ENCODE results near the gene AJAP1. TPM values are rescaled to one million over a fixed set of nuclear protein-coding genes. Genes with fewer than 3 reads are reported as not detected.
A peak's percentile ranks its signal among the peaks of the same experiment; 100 is the strongest.

AJAP1 gene
- total RNA-seq, 1 donor from 2014 or later: 0.52 TPM

DNA sequence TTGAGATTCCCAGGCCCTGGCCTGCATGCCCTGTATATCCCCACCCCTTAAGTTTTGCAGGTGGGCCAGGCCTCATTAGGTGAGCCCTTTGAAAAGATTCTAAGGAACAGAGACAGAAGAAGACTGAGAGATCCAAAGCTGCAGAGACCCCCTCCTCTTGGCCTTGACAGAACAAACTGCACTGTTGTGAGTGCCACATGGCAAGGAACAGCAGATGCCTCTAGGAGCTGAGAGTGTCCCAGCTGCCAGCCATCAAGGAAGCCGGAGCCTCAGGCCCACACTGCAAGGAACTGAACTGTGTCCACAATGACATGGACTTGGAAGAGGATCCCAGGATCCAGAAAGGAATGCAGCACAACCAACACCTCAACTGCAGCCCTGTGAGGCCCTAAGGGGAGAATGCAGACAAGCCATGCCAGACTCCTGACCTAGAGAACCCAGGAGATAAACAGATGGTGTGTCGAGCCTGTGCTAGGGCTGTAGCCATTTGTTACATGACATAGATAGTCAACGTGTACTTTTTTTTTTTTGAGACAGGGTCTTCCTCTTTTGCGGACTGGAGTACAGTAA is 182.7 kb downstream of the AJAP1 start:
- H3K4me3 ChIP-seq: no peak overlapping the region
- no peaks in the 10 kb centered on the region for H3K4me1 ChIP-seq
- H3K36me3 ChIP-seq: no peaks in the 10 kb centered on the region
- no peak overlapping the region for H3K27ac ChIP-seq
- TF ChIP-seq, protein P1, sequence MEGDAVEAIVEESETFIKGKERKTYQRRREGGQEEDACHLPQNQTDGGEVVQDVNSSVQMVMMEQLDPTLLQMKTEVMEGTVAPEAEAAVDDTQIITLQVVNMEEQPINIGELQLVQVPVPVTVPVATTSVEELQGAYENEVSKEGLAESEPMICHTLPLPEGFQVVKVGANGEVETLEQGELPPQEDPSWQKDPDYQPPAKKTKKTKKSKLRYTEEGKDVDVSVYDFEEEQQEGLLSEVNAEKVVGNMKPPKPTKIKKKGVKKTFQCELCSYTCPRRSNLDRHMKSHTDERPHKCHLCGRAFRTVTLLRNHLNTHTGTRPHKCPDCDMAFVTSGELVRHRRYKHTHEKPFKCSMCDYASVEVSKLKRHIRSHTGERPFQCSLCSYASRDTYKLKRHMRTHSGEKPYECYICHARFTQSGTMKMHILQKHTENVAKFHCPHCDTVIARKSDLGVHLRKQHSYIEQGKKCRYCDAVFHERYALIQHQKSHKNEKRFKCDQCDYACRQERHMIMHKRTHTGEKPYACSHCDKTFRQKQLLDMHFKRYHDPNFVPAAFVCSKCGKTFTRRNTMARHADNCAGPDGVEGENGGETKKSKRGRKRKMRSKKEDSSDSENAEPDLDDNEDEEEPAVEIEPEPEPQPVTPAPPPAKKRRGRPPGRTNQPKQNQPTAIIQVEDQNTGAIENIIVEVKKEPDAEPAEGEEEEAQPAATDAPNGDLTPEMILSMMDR (IDR thresholded peaks at IDR 0.05): no peak
- DNase-seq (no peak), ATAC-seq (peak; percentile 47)
- H3K9me3 ChIP-seq: no peaks in the 10 kb centered on the region
- intact Hi-C loops (cut with DNase I): no loop called here
- H3K27me3 ChIP-seq: no peaks in the 10 kb centered on the region

- DNase-seq (no peak), ATAC-seq (no peak)
- H3K4me1 ChIP-seq: no peaks in the 10 kb centered on the region
- no peaks in the 10 kb centered on the region for H3K9me3 ChIP-seq
- no peak overlapping the region for H3K4me3 ChIP-seq
- no peaks in the 10 kb centered on the region for H3K27me3 ChIP-seq
- TF ChIP-seq, protein P1 (IDR thresholded peaks at IDR 0.05): no peak
- intact Hi-C loops (cut with DNase I): no loop called here
- H3K27ac ChIP-seq: no peak overlapping the region
- no peaks in the 10 kb centered on the region for H3K36me3 ChIP-seq
Observed at GRCh38 chr1:4837752-4838151, 183.3 kb downstream of the AJAP1 start.

DNA sequence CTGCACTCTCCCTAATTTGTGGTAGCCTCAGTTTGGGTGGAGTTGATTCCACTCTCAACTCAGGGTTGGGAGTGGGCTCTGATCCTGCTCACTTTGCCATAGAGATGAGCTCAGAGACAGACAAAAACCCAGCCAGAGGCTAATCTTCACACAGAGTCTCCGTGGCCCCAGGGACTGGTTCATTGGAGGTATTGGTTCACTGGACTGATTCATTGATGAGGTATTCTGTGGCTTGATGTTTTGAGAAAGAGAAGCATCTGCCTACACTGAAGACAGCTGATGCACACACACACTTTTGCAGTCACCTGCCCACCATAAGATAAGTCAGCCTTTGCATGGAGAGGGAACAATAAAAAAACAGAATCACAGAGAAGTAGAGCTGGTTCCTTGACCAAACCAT is 183.8 kb downstream of the AJAP1 start:
- TF ChIP-seq, protein P1 (IDR thresholded peaks at IDR 0.05): no peak
- Histone ChIP-seq H3K4me3 (no peak overlapping the region), H3K27me3 (no peaks in the 10 kb centered on the region), H3K4me1 (no peaks in the 10 kb centered on the region), H3K9me3 (no peaks in the 10 kb centered on the region), H3K36me3 (no peaks in the 10 kb centered on the region), H3K27ac (no peak overlapping the region)
- ATAC-seq (no peak), DNase-seq (no peak)
- intact Hi-C loops (cut with DNase I): no loop called here
